H9 (cell line): ENCODE results near the gene ANKFY1. TPM values are rescaled to one million over a fixed set of nuclear protein-coding genes. Genes with fewer than 3 reads are reported as not detected.

Experiments used
- DNase-seq: peaks from one replicate; pipeline ENCODE4 v3.0.0-alpha.2; 2017
- H2AFZ ChIP-seq: one replicate; pipeline ENCODE4 v1.6.1; 2013; ENCODE audit warnings: mild to moderate bottlenecking, low read length, control low read depth, moderate library complexity
- H2AK5ac ChIP-seq: 2 replicates; pipeline ENCODE4 v1.6.1; 2013; ENCODE audit warnings: low read length, control low read depth, mixed read lengths; ENCODE audit not compliant: insufficient read length
- H2BK120ac ChIP-seq: one replicate; pipeline ENCODE4 v1.6.1; 2013; ENCODE audit warnings: low read depth, mild to moderate bottlenecking, low read length, control low read depth, inconsistent platforms; ENCODE audit not compliant: poor library complexity, severe bottlenecking
- H2BK12ac ChIP-seq: 2 replicates; pipeline ENCODE4 v1.6.1; 2013; ENCODE audit warnings: low read length, control low read depth, mixed read lengths, low read depth; ENCODE audit not compliant: insufficient read length
- H2BK15ac ChIP-seq: 2 replicates; pipeline ENCODE4 v1.6.1; 2013; ENCODE audit warnings: low read depth, low read length, control low read depth
- H2BK20ac ChIP-seq: one replicate; pipeline ENCODE4 v1.6.1; 2013; ENCODE audit warnings: low read depth, mild to moderate bottlenecking, low read length, control low read depth, inconsistent platforms; ENCODE audit not compliant: poor library complexity, severe bottlenecking
- H2BK5ac ChIP-seq: 2 replicates; pipeline ENCODE4 v1.6.1; 2013; ENCODE audit warnings: low read length, control low read depth, mixed read lengths; ENCODE audit not compliant: insufficient read length
- H3K14ac ChIP-seq: 2 replicates; pipeline ENCODE4 v1.6.1; 2013; ENCODE audit warnings: low read length, control low read depth; ENCODE audit not compliant: insufficient read depth
- H3K18ac ChIP-seq: 2 replicates; pipeline ENCODE4 v1.6.1; 2013; ENCODE audit warnings: low read depth, mild to moderate bottlenecking, mixed read lengths, low read length, control low read depth; ENCODE audit not compliant: insufficient read length
- H3K23ac ChIP-seq: 2 replicates; pipeline ENCODE4 v1.6.1; 2013; ENCODE audit warnings: low read length, control low read depth, mixed read lengths, low read depth; ENCODE audit not compliant: insufficient read length
- H3K23me2 ChIP-seq: 2 replicates; pipeline ENCODE4 v1.6.1; 2013; ENCODE audit warnings: low read depth, mild to moderate bottlenecking, mixed read lengths, low read length, control low read depth; ENCODE audit not compliant: insufficient read length, poor library complexity, severe bottlenecking
- H3K27ac ChIP-seq: 2 replicates; pipeline ENCODE4 v1.5.1; 2013; ENCODE audit warnings: low read length, control low read depth, mixed read lengths, low read depth; ENCODE audit not compliant: insufficient read length
- H3K27me3 ChIP-seq: 2 replicates; pipeline ENCODE4 v1.6.1; 2013; ENCODE audit warnings: low read length, control low read depth, inconsistent platforms; ENCODE audit not compliant: insufficient read depth
- H3K4ac ChIP-seq: 2 replicates; pipeline ENCODE4 v1.6.1; 2013; ENCODE audit warnings: low read depth, mild to moderate bottlenecking, control low read depth, inconsistent platforms, low read length, moderate library complexity
- H3K4me1 ChIP-seq: 2 replicates; pipeline ENCODE4 v1.6.1; 2013; ENCODE audit warnings: low read length, control low read depth, inconsistent platforms; ENCODE audit not compliant: insufficient read depth
- H3K4me2 ChIP-seq: 2 replicates; pipeline ENCODE4 v1.6.1; 2013; ENCODE audit warnings: low read length, control low read depth, mixed read lengths; ENCODE audit not compliant: insufficient read length, insufficient read depth
- H3K56ac ChIP-seq: 2 replicates; pipeline ENCODE4 v1.6.1; 2013; ENCODE audit warnings: low read depth, mild to moderate bottlenecking, mixed read lengths, low read length, control low read depth; ENCODE audit not compliant: insufficient read length
- H3K79me1 ChIP-seq: 2 replicates; pipeline ENCODE4 v1.6.1; 2013; ENCODE audit warnings: low read depth, mild to moderate bottlenecking, moderate library complexity, low read length, control low read depth, inconsistent platforms; ENCODE audit not compliant: insufficient read depth, poor library complexity, severe bottlenecking
- H3K79me2 ChIP-seq: 2 replicates; pipeline ENCODE4 v1.6.1; 2013; ENCODE audit warnings: low read length, control low read depth, inconsistent platforms; ENCODE audit not compliant: insufficient read depth
- H3K9ac ChIP-seq: 2 replicates; pipeline ENCODE4 v1.6.1; 2013; ENCODE audit warnings: low read length, control low read depth, mixed read lengths; ENCODE audit not compliant: insufficient read length; ENCODE audit errors: extremely low read depth
- H3K9me3 ChIP-seq: one replicate; pipeline ENCODE4 v1.6.1; 2013; ENCODE audit warnings: low read depth, low read length, inconsistent platforms; ENCODE audit not compliant: control insufficient read depth
- H3T11ph ChIP-seq: one replicate; pipeline ENCODE4 v1.6.1; 2013; ENCODE audit warnings: mild to moderate bottlenecking, low read length, control low read depth, inconsistent platforms
- H4K20me1 ChIP-seq: one replicate; pipeline ENCODE4 v1.6.1; 2013; ENCODE audit not compliant: control insufficient read depth, insufficient read length, insufficient read depth
- H4K5ac ChIP-seq: 2 replicates; pipeline ENCODE4 v1.6.1; 2013; ENCODE audit warnings: low read depth, mild to moderate bottlenecking, mixed read lengths, low read length, control low read depth; ENCODE audit not compliant: insufficient read length
- H4K8ac ChIP-seq: replicated peaks from 2 replicates; pipeline ENCODE4 v1.6.1; 2013; ENCODE audit warnings: low read length, control low read depth, mixed read lengths, low read depth; ENCODE audit not compliant: insufficient read length
- H4K91ac ChIP-seq: 2 replicates; pipeline ENCODE4 v1.6.1; 2013; ENCODE audit warnings: low read depth, mild to moderate bottlenecking, moderate library complexity, mixed read lengths, low read length, control low read depth; ENCODE audit not compliant: insufficient read length
- H3K27ac Mint-ChIP-seq, 3 experiments: 2 replicates in 2 of 3; 3 replicates in 1 of 3; pipeline ENCODE4 v1.8.0; 2020 to 2021; ENCODE audit warnings: mixed read lengths in 3 of 3, mild to moderate bottlenecking in 1 of 3, moderate library complexity in 1 of 3
- H3K27me3 Mint-ChIP-seq: 2 replicates; pipeline ENCODE4 v1.8.0; 2021; ENCODE audit warnings: low read depth, mild to moderate bottlenecking, moderate library complexity, mixed read lengths
- H3K36me3 Mint-ChIP-seq, 3 experiments: 2 replicates in 2 of 3; 3 replicates in 1 of 3; pipeline ENCODE4 v1.8.0; 2020 to 2021; ENCODE audit warnings: low read depth in 3 of 3, mixed read lengths in 3 of 3; ENCODE audit not compliant: insufficient read depth in 1 of 3
- H3K4me1 Mint-ChIP-seq, 2 experiments: 2 replicates each; pipeline ENCODE4 v1.8.0; 2020; ENCODE audit warnings: mixed read lengths in 2 of 2
- H3K4me3 Mint-ChIP-seq, 2 experiments: 2 replicates in 1 of 2; 3 replicates in 1 of 2; pipeline ENCODE4 v1.8.0; 2020 to 2021; ENCODE audit warnings: mild to moderate bottlenecking in 2 of 2, mixed read lengths in 2 of 2, moderate library complexity in 1 of 2
- H3K9me3 Mint-ChIP-seq, 2 experiments: 2 replicates in 1 of 2; 3 replicates in 1 of 2; pipeline ENCODE4 v1.8.0; 2020; ENCODE audit warnings: mild to moderate bottlenecking in 2 of 2, mixed read lengths in 2 of 2, moderate library complexity in 1 of 2
- WGBS: extraction: QIAGEN DNeasy Blood & Tissue Kit; methylation state at CpG from one replicate; pipeline ENCODE4 v1.1.7; 2013; ENCODE audit warnings: missing lambda C conversion rate, low lambda C conversion rate, mixed read lengths; ENCODE audit not compliant: insufficient read length; ENCODE audit errors: extremely low coverage; 5-methylcytosine and 5-hydroxymethylcytosine counted together
- total RNA-seq: library from RNA; stranded (reverse); gene quantifications from 2 replicates; pipeline ENCODE4 v1.2.1, GENCODE V29; 2021
- TF ChIP-seq, protein P1 (sequence below): fragments of 200-600 bp; sonication (generic); conservative IDR thresholded peaks from 3 replicates; pipeline ENCODE4 v1.8.0; 2021; ENCODE audit warnings: antibody characterized with exemption, mild to moderate bottlenecking

The ANKFY1 gene
- total RNA-seq, 1 experiment from 2014 or later, result 51.9 TPM

GRCh38 chr17:4209611-4210010, 54.2 kb downstream of the ANKFY1 start:
- no peak overlapping the region for H3K18ac ChIP-seq
- H3K4me2 ChIP-seq, result no peak overlapping the region
- H2BK20ac ChIP-seq, result no peak overlapping the region
- H3K4me1 ChIP-seq, result no peaks in the 10 kb centered on the region
- no peaks in the 10 kb centered on the region; the same call in 1 of the 2 replicates for H3K79me2 ChIP-seq
- H3K9me3 ChIP-seq, result no peaks in the 10 kb centered on the region
- no peak overlapping the region for H3K9ac ChIP-seq
- H3K14ac ChIP-seq, result no peak overlapping the region
- no peak overlapping the region for H4K5ac ChIP-seq
- peak; percentile 12 for DNase-seq
- no peaks in the 10 kb centered on the region for H3K23me2 ChIP-seq
- H4K91ac ChIP-seq, result no peak overlapping the region
- no peak overlapping the region for H2BK120ac ChIP-seq
- Mint-ChIP-seq H3K9me3 (no peaks in the 10 kb centered on the region), H3K27ac (peak overlapping the region in 1 of 3 experiments; percentile 20; a peak in 2 of 7 replicates), H3K36me3 (peaks cover 24 to 66% (median 63%) of the 10 kb centered on the region in 3 experiments; a peak in 6 of 7 replicates), H3K27me3 (no peaks in the 10 kb centered on the region), H3K4me3 (no peak overlapping the region), H3K4me1 (no peaks in the 10 kb centered on the region)
- H3K56ac ChIP-seq, result no peak overlapping the region
- no peak overlapping the region for H3K4ac ChIP-seq
- H3K79me1 ChIP-seq, result peaks cover 5% of the 10 kb centered on the region
- peak overlapping the region; percentile 38 for H2BK5ac ChIP-seq
- no peak overlapping the region for H3T11ph ChIP-seq
- no peaks in the 10 kb centered on the region for H3K27me3 ChIP-seq
- TF ChIP-seq, protein P1, sequence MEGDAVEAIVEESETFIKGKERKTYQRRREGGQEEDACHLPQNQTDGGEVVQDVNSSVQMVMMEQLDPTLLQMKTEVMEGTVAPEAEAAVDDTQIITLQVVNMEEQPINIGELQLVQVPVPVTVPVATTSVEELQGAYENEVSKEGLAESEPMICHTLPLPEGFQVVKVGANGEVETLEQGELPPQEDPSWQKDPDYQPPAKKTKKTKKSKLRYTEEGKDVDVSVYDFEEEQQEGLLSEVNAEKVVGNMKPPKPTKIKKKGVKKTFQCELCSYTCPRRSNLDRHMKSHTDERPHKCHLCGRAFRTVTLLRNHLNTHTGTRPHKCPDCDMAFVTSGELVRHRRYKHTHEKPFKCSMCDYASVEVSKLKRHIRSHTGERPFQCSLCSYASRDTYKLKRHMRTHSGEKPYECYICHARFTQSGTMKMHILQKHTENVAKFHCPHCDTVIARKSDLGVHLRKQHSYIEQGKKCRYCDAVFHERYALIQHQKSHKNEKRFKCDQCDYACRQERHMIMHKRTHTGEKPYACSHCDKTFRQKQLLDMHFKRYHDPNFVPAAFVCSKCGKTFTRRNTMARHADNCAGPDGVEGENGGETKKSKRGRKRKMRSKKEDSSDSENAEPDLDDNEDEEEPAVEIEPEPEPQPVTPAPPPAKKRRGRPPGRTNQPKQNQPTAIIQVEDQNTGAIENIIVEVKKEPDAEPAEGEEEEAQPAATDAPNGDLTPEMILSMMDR, result no peak
- no peaks in the 10 kb centered on the region for H4K20me1 ChIP-seq
- no peak overlapping the region for H3K27ac ChIP-seq
- no peak overlapping the region for H4K8ac ChIP-seq
- H2AFZ ChIP-seq, result no peak overlapping the region
- H2AK5ac ChIP-seq, result no peak overlapping the region
- WGBS, result no CpG with 5 or more reads among the region's 7 CpGs
- no peak overlapping the region for H2BK15ac ChIP-seq
- no peak overlapping the region for H2BK12ac ChIP-seq
- no peak overlapping the region for H3K23ac ChIP-seq
